HCT116 (cell line): ENCODE measurements around the gene MYH7. TPM values are rescaled to one million over a fixed set of nuclear protein-coding genes. Genes with fewer than 3 reads are reported as not detected.

Source experiments
- ATAC-seq: fragments of 200-7000 bp; cut with Tn5 transposase; 2 replicates; pipeline ENCODE4 v1.9.1; 2020; ENCODE audit warnings: mild to moderate bottlenecking, moderate library complexity
- BruUV-seq: library from RNA; stranded (reverse); fragments of 400-500 nt; replicated peaks from 2 replicates; lab custom pipeline; 2021; lab: Mats Ljungman, UMichigan
- CTCF ChIA-PET: fragments of 300-600 bp; sonication (Branson Sonifier 250); formaldehyde crosslinking; loops from one replicate; lab custom pipeline; 2021; ENCODE audit warnings: antibody characterized with exemption; lab: Charles Lee
- POLR2A ChIA-PET: fragments of 300-600, 350-600 bp; sonication (Branson Sonifier 250); formaldehyde crosslinking; loops from one replicate; lab custom pipeline; 2021; ENCODE audit warnings: antibody characterized with exemption; lab: Charles Lee
- RAD21 ChIA-PET, 2 experiments: fragments of 300-600 bp; sonication (Branson Sonifier 250); formaldehyde crosslinking; loops; one replicate each; lab custom pipeline; 2023; ENCODE audit warnings: low total read pairs in 2 of 2; ENCODE audit not compliant: uncharacterized antibody in 2 of 2, unreplicated experiment in 2 of 2, low non-redundant PET in 1 of 2; lab: Charles Lee
- DNase-seq: peaks from one replicate; pipeline ENCODE4 v3.0.0-alpha.2; 2010; ENCODE audit warnings: low read depth, low spot score
- H2AFZ ChIP-seq: fragments of 200-600 bp; shearing (Covaris generic), sonication (generic); 2 replicates; pipeline ENCODE4 v1.6.1; 2017; ENCODE audit warnings: low read depth, mixed run types, mixed read lengths, antibody characterized with exemption, low read length; ENCODE audit not compliant: poor library complexity, severe bottlenecking
- H3K27ac ChIP-seq: 2 replicates; pipeline ENCODE4 v1.5.1; 2012; ENCODE audit warnings: low read depth, low read length
- H3K27me3 ChIP-seq: fragments of 200-600 bp; sonication (generic); 2 replicates; pipeline ENCODE4 v1.6.1; 2016; ENCODE audit warnings: mixed run types, low read length, mixed read lengths; ENCODE audit not compliant: insufficient read depth
- H3K36me3 ChIP-seq, 2 experiments: fragments of 200-500 bp in 1 of 2; fragments of 200-600 bp in 1 of 2; sonication (Bioruptor generic) in 1 of 2; sonication (generic) in 1 of 2; 2 replicates each; pipeline versions ENCODE4 v1.5.1 to v1.6.1; 2014 to 2016; ENCODE audit warnings: low read length in 2 of 2, inconsistent platforms in 1 of 2, mixed read lengths in 1 of 2, mixed run types in 1 of 2; ENCODE audit not compliant: insufficient read depth in 2 of 2, control insufficient read depth in 1 of 2
- H3K4me1 ChIP-seq, 2 experiments: fragments of 200-600 bp in 1 of 2; sonication (generic) in 1 of 2; 2 replicates each; pipeline versions ENCODE4 v1.5.1 to v1.6.1; 2012 to 2017; ENCODE audit warnings: low read length in 2 of 2, inconsistent platforms in 1 of 2, mild to moderate bottlenecking in 1 of 2, mixed read lengths in 1 of 2, mixed run types in 1 of 2, moderate library complexity in 1 of 2; ENCODE audit not compliant: insufficient read depth in 2 of 2, control insufficient read depth in 1 of 2
- H3K4me2 ChIP-seq: fragments of 200-600 bp; sonication (generic); 2 replicates; pipeline ENCODE4 v1.6.1; 2017; ENCODE audit warnings: mixed run types, low read length, mixed read lengths
- H3K4me3 ChIP-seq, 2 experiments: fragments of 200-600 bp in 1 of 2; sonication (generic) in 1 of 2; replicated peaks in 1 of 2; 2 replicates each; pipeline ENCODE4 v1.5.1; 2011 to 2016; ENCODE audit warnings: low read length in 2 of 2, control low read depth in 1 of 2, low read depth in 1 of 2, mild to moderate bottlenecking in 1 of 2, mixed read lengths in 1 of 2, mixed run types in 1 of 2
- H3K79me2 ChIP-seq: fragments of 200-600 bp; sonication (generic); 2 replicates; pipeline ENCODE4 v1.6.1; 2017; ENCODE audit warnings: mild to moderate bottlenecking, mixed run types, low read length, moderate library complexity, mixed read lengths; ENCODE audit not compliant: insufficient read depth
- H3K9ac ChIP-seq: fragments of 200-600 bp; sonication (generic); 2 replicates; pipeline ENCODE4 v1.6.1; 2016; ENCODE audit warnings: low read length, mixed read lengths
- H3K9me2 ChIP-seq: fragments of 200-600 bp; sonication (generic), shearing (Covaris generic); 2 replicates; pipeline ENCODE4 v1.6.1; 2017; ENCODE audit warnings: mixed run types, mild to moderate bottlenecking, moderate library complexity; ENCODE audit not compliant: insufficient read depth
- H3K9me3 ChIP-seq, 2 experiments: fragments of 200-500 bp in 1 of 2; fragments of 200-600 bp in 1 of 2; sonication (Bioruptor generic) in 1 of 2; sonication (generic) in 1 of 2; 2 replicates each; pipeline ENCODE4 v1.6.1; 2014 to 2017; ENCODE audit warnings: low read length in 2 of 2, mixed read lengths in 2 of 2, inconsistent platforms in 1 of 2, low read depth in 1 of 2, mild to moderate bottlenecking in 1 of 2, mixed run types in 1 of 2, moderate library complexity in 1 of 2; ENCODE audit not compliant: control insufficient read depth in 1 of 2, insufficient read depth in 1 of 2
- H4K20me1 ChIP-seq: fragments of 200-600 bp; sonication (generic), shearing (Covaris generic); 2 replicates; pipeline ENCODE4 v1.6.1; 2017; ENCODE audit warnings: mixed run types, mild to moderate bottlenecking, moderate library complexity; ENCODE audit not compliant: insufficient read depth
- EGR1 ChIP-seq: IDR thresholded peaks from 2 replicates; pipeline ENCODE4 v1.6.1; 2012; ENCODE audit warnings: low read depth
- FOSL1 ChIP-seq: IDR thresholded peaks from 2 replicates; pipeline ENCODE4 v1.6.1; 2012; ENCODE audit warnings: low read depth
- JUND ChIP-seq: IDR thresholded peaks from 2 replicates; pipeline ENCODE4 v1.6.1; 2012
- ZFX ChIP-seq: fragments of 450-650 bp; IDR thresholded peaks from 2 replicates; pipeline ENCODE4 v1.6.1; 2017
- intact Hi-C: fragments of 100-400 bp; cut with micrococcal nuclease; formaldehyde crosslinking; loops from 2 replicates; pipeline ENCODE4 v1.10.0; 2022
- total RNA-seq: library from RNA; stranded (reverse); gene quantifications from one replicate; pipeline ENCODE4 v1.2.1, GENCODE V29; 2021; ENCODE audit not compliant: unreplicated experiment
- TF ChIP-seq, protein P1 (sequence below): IDR thresholded peaks from 2 replicates; pipeline ENCODE4 v1.6.1; 2011; ENCODE audit warnings: mild to moderate bottlenecking, low read length, moderate library complexity; ENCODE audit not compliant: insufficient replicate concordance; ENCODE audit errors: extremely low read depth
- TF ChIP-seq, protein P2 (sequence below), 3 experiments: fragments of 200-600 bp in 1 of 3; sonication (generic) in 1 of 3; IDR thresholded peaks in 2 of 3; conservative IDR thresholded peaks in 1 of 3; 2 replicates each; pipeline ENCODE4 v1.5.1; 2012 to 2017; ENCODE audit warnings: low read depth in 2 of 3, low read length in 2 of 3, antibody characterized with exemption in 1 of 3, borderline replicate concordance in 1 of 3, control low read depth in 1 of 3, mild to moderate bottlenecking in 1 of 3, mixed read lengths in 1 of 3, mixed run types in 1 of 3, moderate library complexity in 1 of 3; ENCODE audit not compliant: insufficient read depth in 1 of 3
- TF ChIP-seq, protein P3 (sequence below): IDR thresholded peaks from 2 replicates; pipeline ENCODE4 v1.6.1; 2012; ENCODE audit warnings: low read depth

The MYH7 gene
- total RNA-seq, 1 experiment from 2014 or later = not detected

GRCh38 chr14:23366426-23366921 is 69.0 kb downstream of the MYH7 start:
- Histone ChIP-seq H3K27me3 (0 out of 2 replicates have a peak, but pooled peaks cover 3% of the 10 kb centered on the region), H3K4me2 (no peak overlapping the region), H3K4me3 (no peak overlapping the region), H2AFZ (no peak overlapping the region), H3K9me2 (no peaks in the 10 kb centered on the region), H3K9me3 (no peaks in the 10 kb centered on the region), H4K20me1 (no peaks in the 10 kb centered on the region), H3K27ac (no peak overlapping the region)
- RAD21 ChIA-PET = no interaction called here
- BruUV-seq = no TSS peak
- intact Hi-C loops = no loop called here
- no peak for ATAC-seq
- CTCF ChIA-PET = interaction anchor here (1.7 kb wide), 1 partner anchor 14 kb away, joined by 6 read pairs; no protein-coding TSS in a partner anchor
- POLR2A ChIA-PET = no interaction called here
- TF ChIP-seq, protein P1, sequence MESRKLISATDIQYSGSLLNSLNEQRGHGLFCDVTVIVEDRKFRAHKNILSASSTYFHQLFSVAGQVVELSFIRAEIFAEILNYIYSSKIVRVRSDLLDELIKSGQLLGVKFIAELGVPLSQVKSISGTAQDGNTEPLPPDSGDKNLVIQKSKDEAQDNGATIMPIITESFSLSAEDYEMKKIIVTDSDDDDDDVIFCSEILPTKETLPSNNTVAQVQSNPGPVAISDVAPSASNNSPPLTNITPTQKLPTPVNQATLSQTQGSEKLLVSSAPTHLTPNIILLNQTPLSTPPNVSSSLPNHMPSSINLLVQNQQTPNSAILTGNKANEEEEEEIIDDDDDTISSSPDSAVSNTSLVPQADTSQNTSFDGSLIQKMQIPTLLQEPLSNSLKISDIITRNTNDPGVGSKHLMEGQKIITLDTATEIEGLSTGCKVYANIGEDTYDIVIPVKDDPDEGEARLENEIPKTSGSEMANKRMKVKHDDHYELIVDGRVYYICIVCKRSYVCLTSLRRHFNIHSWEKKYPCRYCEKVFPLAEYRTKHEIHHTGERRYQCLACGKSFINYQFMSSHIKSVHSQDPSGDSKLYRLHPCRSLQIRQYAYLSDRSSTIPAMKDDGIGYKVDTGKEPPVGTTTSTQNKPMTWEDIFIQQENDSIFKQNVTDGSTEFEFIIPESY = no peak
- TF ChIP-seq, protein P2, sequence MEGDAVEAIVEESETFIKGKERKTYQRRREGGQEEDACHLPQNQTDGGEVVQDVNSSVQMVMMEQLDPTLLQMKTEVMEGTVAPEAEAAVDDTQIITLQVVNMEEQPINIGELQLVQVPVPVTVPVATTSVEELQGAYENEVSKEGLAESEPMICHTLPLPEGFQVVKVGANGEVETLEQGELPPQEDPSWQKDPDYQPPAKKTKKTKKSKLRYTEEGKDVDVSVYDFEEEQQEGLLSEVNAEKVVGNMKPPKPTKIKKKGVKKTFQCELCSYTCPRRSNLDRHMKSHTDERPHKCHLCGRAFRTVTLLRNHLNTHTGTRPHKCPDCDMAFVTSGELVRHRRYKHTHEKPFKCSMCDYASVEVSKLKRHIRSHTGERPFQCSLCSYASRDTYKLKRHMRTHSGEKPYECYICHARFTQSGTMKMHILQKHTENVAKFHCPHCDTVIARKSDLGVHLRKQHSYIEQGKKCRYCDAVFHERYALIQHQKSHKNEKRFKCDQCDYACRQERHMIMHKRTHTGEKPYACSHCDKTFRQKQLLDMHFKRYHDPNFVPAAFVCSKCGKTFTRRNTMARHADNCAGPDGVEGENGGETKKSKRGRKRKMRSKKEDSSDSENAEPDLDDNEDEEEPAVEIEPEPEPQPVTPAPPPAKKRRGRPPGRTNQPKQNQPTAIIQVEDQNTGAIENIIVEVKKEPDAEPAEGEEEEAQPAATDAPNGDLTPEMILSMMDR (IDR thresholded peaks at IDR 0.05 in 2 of 3, conservative IDR thresholded peaks at IDR 0.05 in 1 of 3; ENCODE audit: borderline replicate concordance in 1 of 3, insufficient read depth in 1 of 3, low read depth in 2 of 3, low read length in 2 of 3) = no peak
- TF ChIP-seq FOSL1 (no peak), ZFX (no peak), JUND (no peak), EGR1 (no peak)
- TF ChIP-seq, protein P3, sequence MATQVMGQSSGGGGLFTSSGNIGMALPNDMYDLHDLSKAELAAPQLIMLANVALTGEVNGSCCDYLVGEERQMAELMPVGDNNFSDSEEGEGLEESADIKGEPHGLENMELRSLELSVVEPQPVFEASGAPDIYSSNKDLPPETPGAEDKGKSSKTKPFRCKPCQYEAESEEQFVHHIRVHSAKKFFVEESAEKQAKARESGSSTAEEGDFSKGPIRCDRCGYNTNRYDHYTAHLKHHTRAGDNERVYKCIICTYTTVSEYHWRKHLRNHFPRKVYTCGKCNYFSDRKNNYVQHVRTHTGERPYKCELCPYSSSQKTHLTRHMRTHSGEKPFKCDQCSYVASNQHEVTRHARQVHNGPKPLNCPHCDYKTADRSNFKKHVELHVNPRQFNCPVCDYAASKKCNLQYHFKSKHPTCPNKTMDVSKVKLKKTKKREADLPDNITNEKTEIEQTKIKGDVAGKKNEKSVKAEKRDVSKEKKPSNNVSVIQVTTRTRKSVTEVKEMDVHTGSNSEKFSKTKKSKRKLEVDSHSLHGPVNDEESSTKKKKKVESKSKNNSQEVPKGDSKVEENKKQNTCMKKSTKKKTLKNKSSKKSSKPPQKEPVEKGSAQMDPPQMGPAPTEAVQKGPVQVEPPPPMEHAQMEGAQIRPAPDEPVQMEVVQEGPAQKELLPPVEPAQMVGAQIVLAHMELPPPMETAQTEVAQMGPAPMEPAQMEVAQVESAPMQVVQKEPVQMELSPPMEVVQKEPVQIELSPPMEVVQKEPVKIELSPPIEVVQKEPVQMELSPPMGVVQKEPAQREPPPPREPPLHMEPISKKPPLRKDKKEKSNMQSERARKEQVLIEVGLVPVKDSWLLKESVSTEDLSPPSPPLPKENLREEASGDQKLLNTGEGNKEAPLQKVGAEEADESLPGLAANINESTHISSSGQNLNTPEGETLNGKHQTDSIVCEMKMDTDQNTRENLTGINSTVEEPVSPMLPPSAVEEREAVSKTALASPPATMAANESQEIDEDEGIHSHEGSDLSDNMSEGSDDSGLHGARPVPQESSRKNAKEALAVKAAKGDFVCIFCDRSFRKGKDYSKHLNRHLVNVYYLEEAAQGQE = no peak
- TF ChIP-seq, all 23 proteins: peak for 0
- Histone ChIP-seq H3K79me2 (no peaks in the 10 kb centered on the region), H3K36me3 (no peaks in the 10 kb centered on the region), H3K9ac (no peak overlapping the region), H3K4me1 (no peaks in the 10 kb centered on the region; a peak in 1 of 4 replicates)
- no peak for DNase-seq
